IPS-15b (cell line): ENCODE results near the gene MRAS.

Source experiments
- H3K27me3 ChIP-seq: one replicate; pipeline ENCODE4 v1.6.1; 2013; ENCODE audit warnings: low read length; ENCODE audit not compliant: control insufficient read depth, insufficient read depth
- H3K36me3 ChIP-seq: one replicate; pipeline ENCODE4 v1.6.1; 2013; ENCODE audit warnings: low read length; ENCODE audit not compliant: control insufficient read depth, insufficient read depth
- H3K4me1 ChIP-seq: one replicate; pipeline ENCODE4 v1.6.1; 2013; ENCODE audit warnings: mild to moderate bottlenecking, low read length; ENCODE audit not compliant: control insufficient read depth, insufficient read depth
- H3K4me3 ChIP-seq: one replicate; pipeline ENCODE4 v1.5.1; 2013; ENCODE audit warnings: low read depth, low read length
- H3K9ac ChIP-seq: one replicate; pipeline ENCODE4 v1.6.1; 2013; ENCODE audit warnings: low read depth, mild to moderate bottlenecking, low read length
- H3K9me3 ChIP-seq: one replicate; pipeline ENCODE4 v1.6.1; 2013; ENCODE audit warnings: mild to moderate bottlenecking, low read length; ENCODE audit not compliant: control insufficient read depth, insufficient read depth

MRAS gene

GRCh38 chr3:138434276-138434874 lies 86.0 kb downstream of the MRAS start, which contains the start of gene ESYT3:
TSS of gene ESYT3 (plus strand) at chr3:138434616. CDS start at chr3:138434799, 183 bp downstream.
- Histone ChIP-seq H3K36me3 (no peaks in the 10 kb centered on the region), H3K9ac (peak within 1 kb of the TSS; percentile 54), H3K4me3 (peak within 1 kb of the TSS; percentile 73), H3K9me3 (no peaks in the 10 kb centered on the region), H3K4me1 (no peaks in the 10 kb centered on the region), H3K27me3 (peaks cover 53% of the 10 kb centered on the region)

GRCh38 chr3:138434875-138435772 lies 86.7 kb downstream of the MRAS start:
- H3K4me1 ChIP-seq: no peaks in the 10 kb centered on the region
- peaks cover 53% of the 10 kb centered on the region for H3K27me3 ChIP-seq
- H3K9ac ChIP-seq: peak overlapping the region; percentile 54
- peak overlapping the region; percentile 73 for H3K4me3 ChIP-seq
- H3K9me3 ChIP-seq: no peaks in the 10 kb centered on the region
- no peaks in the 10 kb centered on the region for H3K36me3 ChIP-seq

GRCh38 chr3:138435840-138436239 lies 87.5 kb downstream of the MRAS start:
- Histone ChIP-seq H3K4me3 (peak overlapping the region; percentile 73), H3K27me3 (peaks cover 53% of the 10 kb centered on the region), H3K4me1 (no peaks in the 10 kb centered on the region)

DNA sequence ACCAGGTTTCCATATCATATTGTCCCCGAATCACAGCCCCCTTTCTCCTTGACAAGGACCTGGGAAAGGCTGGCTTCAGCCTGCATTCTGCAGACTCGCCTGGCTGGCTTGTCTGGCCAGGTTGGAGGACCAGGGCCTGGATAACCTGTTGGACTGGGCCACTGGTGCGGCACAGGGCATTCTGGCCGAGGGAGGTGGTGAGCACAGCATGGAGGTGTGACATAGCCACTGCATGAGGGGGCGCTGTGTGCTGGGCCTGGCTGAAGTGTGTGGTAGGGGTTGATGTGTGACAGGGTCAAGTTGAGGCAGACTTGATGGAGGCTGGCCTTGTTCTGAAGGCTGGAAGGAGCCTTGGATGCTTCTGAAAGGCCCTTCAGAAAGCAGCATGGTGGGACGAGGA lies 88.9 kb downstream of the MRAS start:
- no peaks in the 10 kb centered on the region for H3K4me1 ChIP-seq
- no peak overlapping the region for H3K9ac ChIP-seq
- H3K4me3 ChIP-seq: no peak overlapping the region
- no peaks in the 10 kb centered on the region for H3K36me3 ChIP-seq
- H3K27me3 ChIP-seq: peaks cover 49% of the 10 kb centered on the region
- no peaks in the 10 kb centered on the region for H3K9me3 ChIP-seq

More at GRCh38 chr3:138435840-138436239, 87.5 kb downstream of the MRAS start:
- Histone ChIP-seq H3K9ac (no peak overlapping the region), H3K36me3 (no peaks in the 10 kb centered on the region), H3K9me3 (no peaks in the 10 kb centered on the region)

DNA sequence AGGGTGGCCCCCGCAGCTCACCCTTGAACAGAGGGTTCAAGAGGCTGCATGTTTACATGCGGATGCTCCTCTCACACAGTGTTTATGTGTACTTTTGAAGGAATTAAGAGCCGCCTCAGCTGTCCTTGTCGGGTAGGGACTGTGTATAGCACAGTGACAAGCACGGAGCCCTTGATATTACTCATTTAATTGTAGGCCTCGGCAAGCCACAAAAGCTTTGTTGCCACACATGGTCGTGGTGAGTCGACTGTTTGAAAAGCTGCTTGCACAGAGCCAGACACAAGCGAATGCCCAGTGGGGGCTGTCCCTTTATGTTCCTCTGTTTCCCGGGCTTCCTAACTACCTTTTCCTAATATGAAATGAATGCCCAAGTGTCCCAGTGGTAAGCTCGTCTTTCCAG lies 90.5 kb downstream of the MRAS start:
- Histone ChIP-seq H3K27me3 (peaks cover 35% of the 10 kb centered on the region), H3K9me3 (no peaks in the 10 kb centered on the region), H3K4me1 (no peaks in the 10 kb centered on the region), H3K9ac (no peak overlapping the region), H3K36me3 (no peaks in the 10 kb centered on the region), H3K4me3 (no peak overlapping the region)

DNA sequence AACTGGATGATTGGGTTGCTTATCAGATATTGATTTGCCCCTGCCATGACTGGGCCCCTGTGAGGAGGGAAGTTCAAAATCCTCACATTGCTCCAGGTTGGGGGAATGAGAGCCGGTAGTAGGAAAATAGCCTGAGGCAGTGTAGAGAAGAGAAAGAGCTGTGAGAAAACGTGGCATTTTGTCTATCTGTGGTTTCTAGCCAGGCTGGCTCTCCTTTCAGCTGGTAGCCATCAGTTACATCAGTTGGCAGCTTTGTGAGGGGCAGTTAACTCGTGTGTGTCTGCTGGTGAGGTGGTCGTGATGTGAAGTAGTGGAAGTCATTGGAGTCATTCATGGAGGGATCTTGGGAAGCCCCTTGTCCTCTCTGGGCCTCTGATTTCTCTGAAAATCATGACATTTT lies 91.3 kb downstream of the MRAS start:
- Histone ChIP-seq H3K4me3 (no peak overlapping the region), H3K9me3 (no peaks in the 10 kb centered on the region), H3K4me1 (no peaks in the 10 kb centered on the region), H3K27me3 (peaks cover 29% of the 10 kb centered on the region), H3K36me3 (no peaks in the 10 kb centered on the region), H3K9ac (no peak overlapping the region)

- H3K36me3 ChIP-seq: no peaks in the 10 kb centered on the region
- H3K4me3 ChIP-seq: no peak overlapping the region
- H3K9ac ChIP-seq: no peak overlapping the region
- H3K9me3 ChIP-seq: no peaks in the 10 kb centered on the region
- no peaks in the 10 kb centered on the region for H3K4me1 ChIP-seq
- H3K27me3 ChIP-seq: peaks cover 24% of the 10 kb centered on the region
These were observed 91.7 kb downstream of the MRAS start for GRCh38 chr3:138440121-138440521.

DNA sequence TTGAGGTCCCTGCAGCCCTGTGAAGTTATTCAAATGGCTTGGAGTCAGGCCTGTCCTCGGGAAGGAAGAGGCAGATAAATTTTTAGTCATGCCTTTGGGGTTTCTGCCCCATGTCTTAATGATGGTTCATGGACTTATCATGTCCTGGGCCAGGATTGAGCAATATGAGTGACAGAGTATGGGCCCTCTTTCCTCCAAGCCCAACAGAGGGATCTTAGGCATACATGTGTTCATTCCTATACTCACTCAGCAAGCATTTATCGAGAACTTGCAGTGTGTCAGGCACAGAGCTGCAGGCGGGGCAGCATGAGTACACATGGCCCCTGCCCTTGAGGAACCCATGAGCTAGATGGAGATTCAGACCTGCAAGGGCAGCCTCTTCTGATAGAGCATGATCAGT lies 92.2 kb downstream of the MRAS start:
- no peaks in the 10 kb centered on the region for H3K36me3 ChIP-seq
- H3K9ac ChIP-seq: no peak overlapping the region
- H3K4me3 ChIP-seq: no peak overlapping the region
- H3K4me1 ChIP-seq: no peaks in the 10 kb centered on the region
- H3K27me3 ChIP-seq: peaks cover 20% of the 10 kb centered on the region
- H3K9me3 ChIP-seq: no peaks in the 10 kb centered on the region

- no peak overlapping the region for H3K9ac ChIP-seq
- no peaks in the 10 kb centered on the region for H3K36me3 ChIP-seq
- H3K9me3 ChIP-seq: no peaks in the 10 kb centered on the region
- peaks cover 13% of the 10 kb centered on the region for H3K27me3 ChIP-seq
- no peaks in the 10 kb centered on the region for H3K4me1 ChIP-seq
- no peak overlapping the region for H3K4me3 ChIP-seq
These were observed 92.9 kb downstream of the MRAS start for GRCh38 chr3:138441256-138441655.

GRCh38 chr3:138441742-138442141 lies 93.4 kb downstream of the MRAS start:
- Histone ChIP-seq H3K4me3 (no peak overlapping the region), H3K9ac (no peak overlapping the region), H3K36me3 (no peaks in the 10 kb centered on the region), H3K9me3 (no peaks in the 10 kb centered on the region), H3K27me3 (peaks cover 8% of the 10 kb centered on the region), H3K4me1 (no peaks in the 10 kb centered on the region)

- Histone ChIP-seq H3K9ac (no peak overlapping the region), H3K4me1 (no peaks in the 10 kb centered on the region), H3K9me3 (no peaks in the 10 kb centered on the region), H3K36me3 (no peaks in the 10 kb centered on the region), H3K27me3 (peaks cover 3% of the 10 kb centered on the region), H3K4me3 (no peak overlapping the region)
These were observed 94.1 kb downstream of the MRAS start for GRCh38 chr3:138442433-138442832.

GRCh38 chr3:138443091-138443490 lies 94.7 kb downstream of the MRAS start:
- Histone ChIP-seq H3K4me1 (no peaks in the 10 kb centered on the region), H3K9me3 (no peaks in the 10 kb centered on the region), H3K36me3 (no peaks in the 10 kb centered on the region), H3K4me3 (no peak overlapping the region), H3K27me3 (no peaks in the 10 kb centered on the region), H3K9ac (no peak overlapping the region)
